DMS53 (cell line): ENCODE measurements around the gene FAM222B.
"Not testable (repeated sequence)": the region's sequence is repeated elsewhere in the genome, so short reads cannot be mapped to it uniquely, and the experiment has no call there.

ENCODE experiments used
- DNase-seq: peaks from one replicate; lab custom pipeline; 2025; lab: John Stamatoyannopoulos, UW

Gene FAM222B

GRCh38 chr17:28726627-28727491 lies 115.7 kb downstream of the FAM222B start:
- DNase-seq, result peak; percentile 98

GRCh38 chr17:28726226-28726626 lies 116.4 kb downstream of the FAM222B start, which contains the start of gene TLCD1:
Gene TLCD1, minus strand, starts transcription at chr17:28726233. Its CDS starts 136 bp downstream, at chr17:28726097.
- peak; percentile 83 for DNase-seq

- peak; percentile 92 for DNase-seq
These were observed 116.8 kb downstream of the FAM222B start for GRCh38 chr17:28725660-28726225.

- peak; percentile 81 for DNase-seq
These were observed 117.4 kb downstream of the FAM222B start for GRCh38 chr17:28725166-28725659.

- peak; percentile 57 for DNase-seq
These were observed 118.0 kb downstream of the FAM222B start for GRCh38 chr17:28724500-28725165.

GRCh38 chr17:28723836-28724499 lies 118.6 kb downstream of the FAM222B start:
- peak; percentile 55 for DNase-seq

GRCh38 chr17:28723159-28723835 lies 119.3 kb downstream of the FAM222B start:
- no peak for DNase-seq

GRCh38 chr17:28722417-28723158 lies 120.0 kb downstream of the FAM222B start:
- no peak for DNase-seq

GRCh38 chr17:28720997-28721329 lies 121.6 kb downstream of the FAM222B start:
- DNase-seq, result not testable (repeated sequence)

GRCh38 chr17:28720247-28720996 lies 122.2 kb downstream of the FAM222B start:
- peak; percentile 43 for DNase-seq

- DNase-seq, result no peak
These were observed 123.6 kb downstream of the FAM222B start for GRCh38 chr17:28719021-28719433.

- no peak for DNase-seq
These were observed 124.1 kb downstream of the FAM222B start for GRCh38 chr17:28718333-28719020.

- peak; percentile 85 for DNase-seq
These were observed 124.8 kb downstream of the FAM222B start, which contains the start of gene RAB34 for GRCh38 chr17:28717578-28718332. Gene RAB34, minus strand, starts transcription at chr17:28717868. Its CDS starts 602 bp downstream, at chr17:28717266.

GRCh38 chr17:28716740-28717577 lies 125.6 kb downstream of the FAM222B start:
- peak; percentile 67 for DNase-seq

GRCh38 chr17:28715217-28715616 lies 127.4 kb downstream of the FAM222B start:
- no peak for DNase-seq

- no peak for DNase-seq
These were observed 128.3 kb downstream of the FAM222B start for GRCh38 chr17:28714281-28714680.

GRCh38 chr17:28712705-28713415 lies 129.7 kb downstream of the FAM222B start:
- no peak for DNase-seq
